HepG2 (cell line): ENCODE data around the gene MGST2. TPM values are rescaled to one million over a fixed set of nuclear protein-coding genes. Genes with fewer than 3 reads are reported as not detected.

ENCODE experiments used
- CEBPG ChIP-seq: IDR thresholded peaks from 2 replicates; pipeline ENCODE4 v1.6.1; 2016
- EED ChIP-seq: sonication (generic); formaldehyde crosslinking; IDR thresholded peaks from 2 replicates; pipeline ENCODE4 v1.5.0; 2020; ENCODE audit warnings: mild to moderate bottlenecking, missing genetic modification reagents
- ERF ChIP-seq: IDR thresholded peaks from 2 replicates; pipeline ENCODE4 v1.6.1; 2018; ENCODE audit warnings: missing biosample characterization, missing genetic modification reagents
- ETV5 ChIP-seq: IDR thresholded peaks from 2 replicates; pipeline ENCODE4 v1.6.1; 2018; ENCODE audit warnings: missing biosample characterization, missing genetic modification reagents, inconsistent platforms, borderline replicate concordance
- FOXJ3 ChIP-seq: sonication (generic); formaldehyde crosslinking; IDR thresholded peaks from 2 replicates; pipeline ENCODE4 v1.4.0; 2020; ENCODE audit warnings: missing genetic modification reagents, mild to moderate bottlenecking, borderline replicate concordance
- GATA4 ChIP-seq: sonication (generic); IDR thresholded peaks from 2 replicates; pipeline ENCODE4 v1.6.1; 2016; ENCODE audit warnings: antibody characterized with exemption, low read depth, borderline replicate concordance
- HOXA3 ChIP-seq: sonication (generic); formaldehyde crosslinking; IDR thresholded peaks from 2 replicates; pipeline ENCODE4 v1.5.0; 2020; ENCODE audit warnings: missing genetic modification reagents
- PITX1 ChIP-seq: sonication (generic); formaldehyde crosslinking; IDR thresholded peaks from 2 replicates; pipeline ENCODE4 v1.5.1; 2020; ENCODE audit warnings: mild to moderate bottlenecking, missing genetic modification reagents
- ZSCAN12 ChIP-seq: sonication (generic); formaldehyde crosslinking; IDR thresholded peaks from 2 replicates; pipeline ENCODE4 v1.9.0; 2021; ENCODE audit warnings: mild to moderate bottlenecking, missing genetic modification reagents
- polyA plus RNA-seq, 8 experiments: library from polyadenylated mRNA; depleted of rRNA in 3 of 8; stranded (reverse) in 7 of 8; unstranded in 1 of 8; fragments of >200 nt; fragmentation: Illumina TruSeq in 4 of 8; extraction: Trizol in 4 of 8; gene quantifications; 2 replicates each; pipeline versions ENCODE4 v1.2.1 to v1.2.3, GENCODE V29; 2011 to 2016; ENCODE audit warnings: low read depth in 4 of 8, missing spikeins in 1 of 8, mixed read lengths in 1 of 8; ENCODE audit not compliant: insufficient read depth in 1 of 8
- total RNA-seq, 5 experiments: library from RNA; depleted of rRNA; stranded (reverse); fragments of >200 nt; fragmentation: Illumina TruSeq; extraction: Trizol; gene quantifications; 2 replicates each; pipeline ENCODE4 v1.2.3, GENCODE V29; 2016; ENCODE audit warnings: low read depth in 1 of 5
- TF ChIP-seq, protein P1 (sequence below): sonication (generic); formaldehyde crosslinking; IDR thresholded peaks from 2 replicates; pipeline ENCODE4 v1.5.1; 2020; ENCODE audit warnings: mild to moderate bottlenecking, missing genetic modification reagents, borderline replicate concordance
- TF ChIP-seq, protein P2 (sequence below): sonication (generic); formaldehyde crosslinking; IDR thresholded peaks from 2 replicates; pipeline ENCODE4 v1.4.0; 2020; ENCODE audit warnings: mild to moderate bottlenecking, missing genetic modification reagents, borderline replicate concordance
- TF ChIP-seq, protein P3 (sequence below): IDR thresholded peaks from 2 replicates; pipeline ENCODE4 v1.6.1; 2016
- TF ChIP-seq, protein P4 (sequence below): sonication (generic); formaldehyde crosslinking; IDR thresholded peaks from 2 replicates; pipeline ENCODE4 v1.9.0; 2022; ENCODE audit warnings: low read depth, missing genetic modification reagents
- TF ChIP-seq, protein P5 (sequence below): sonication (generic); formaldehyde crosslinking; IDR thresholded peaks from 2 replicates; pipeline ENCODE4 v1.8.0; 2022; ENCODE audit warnings: missing genetic modification reagents, mild to moderate bottlenecking, moderate library complexity, borderline replicate concordance

The MGST2 gene
- total and polyA plus RNA-seq, 2 of the 13 experiments (the other 11 are each of a cell fraction or from before 2014, with no cell fraction given): 205 to 416 TPM

DNA sequence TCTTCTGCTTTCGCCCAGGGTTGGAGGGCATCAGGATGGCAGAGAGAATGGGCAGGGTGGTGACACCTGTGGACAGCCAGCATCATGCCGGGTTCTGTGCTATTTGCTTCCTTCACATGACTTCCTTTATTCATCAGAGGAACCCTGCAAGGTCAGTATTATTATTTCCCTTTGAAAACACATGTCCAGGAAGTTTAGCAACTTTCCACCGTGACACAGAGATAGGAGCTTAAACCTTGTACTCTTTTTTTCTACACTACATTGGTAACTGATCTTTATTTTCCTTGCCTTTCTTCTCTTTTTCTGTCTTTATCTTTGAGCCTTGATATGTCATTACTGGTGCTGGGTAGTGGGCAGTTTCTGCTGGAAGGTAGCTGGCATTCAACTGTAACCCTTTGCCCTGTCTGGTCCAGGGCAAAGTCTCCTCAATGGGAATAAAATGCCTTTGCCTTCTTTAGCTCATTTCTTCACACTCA, 5.0 kb upstream of the MGST2 start (continued):
- TF ChIP-seq, protein P1, sequence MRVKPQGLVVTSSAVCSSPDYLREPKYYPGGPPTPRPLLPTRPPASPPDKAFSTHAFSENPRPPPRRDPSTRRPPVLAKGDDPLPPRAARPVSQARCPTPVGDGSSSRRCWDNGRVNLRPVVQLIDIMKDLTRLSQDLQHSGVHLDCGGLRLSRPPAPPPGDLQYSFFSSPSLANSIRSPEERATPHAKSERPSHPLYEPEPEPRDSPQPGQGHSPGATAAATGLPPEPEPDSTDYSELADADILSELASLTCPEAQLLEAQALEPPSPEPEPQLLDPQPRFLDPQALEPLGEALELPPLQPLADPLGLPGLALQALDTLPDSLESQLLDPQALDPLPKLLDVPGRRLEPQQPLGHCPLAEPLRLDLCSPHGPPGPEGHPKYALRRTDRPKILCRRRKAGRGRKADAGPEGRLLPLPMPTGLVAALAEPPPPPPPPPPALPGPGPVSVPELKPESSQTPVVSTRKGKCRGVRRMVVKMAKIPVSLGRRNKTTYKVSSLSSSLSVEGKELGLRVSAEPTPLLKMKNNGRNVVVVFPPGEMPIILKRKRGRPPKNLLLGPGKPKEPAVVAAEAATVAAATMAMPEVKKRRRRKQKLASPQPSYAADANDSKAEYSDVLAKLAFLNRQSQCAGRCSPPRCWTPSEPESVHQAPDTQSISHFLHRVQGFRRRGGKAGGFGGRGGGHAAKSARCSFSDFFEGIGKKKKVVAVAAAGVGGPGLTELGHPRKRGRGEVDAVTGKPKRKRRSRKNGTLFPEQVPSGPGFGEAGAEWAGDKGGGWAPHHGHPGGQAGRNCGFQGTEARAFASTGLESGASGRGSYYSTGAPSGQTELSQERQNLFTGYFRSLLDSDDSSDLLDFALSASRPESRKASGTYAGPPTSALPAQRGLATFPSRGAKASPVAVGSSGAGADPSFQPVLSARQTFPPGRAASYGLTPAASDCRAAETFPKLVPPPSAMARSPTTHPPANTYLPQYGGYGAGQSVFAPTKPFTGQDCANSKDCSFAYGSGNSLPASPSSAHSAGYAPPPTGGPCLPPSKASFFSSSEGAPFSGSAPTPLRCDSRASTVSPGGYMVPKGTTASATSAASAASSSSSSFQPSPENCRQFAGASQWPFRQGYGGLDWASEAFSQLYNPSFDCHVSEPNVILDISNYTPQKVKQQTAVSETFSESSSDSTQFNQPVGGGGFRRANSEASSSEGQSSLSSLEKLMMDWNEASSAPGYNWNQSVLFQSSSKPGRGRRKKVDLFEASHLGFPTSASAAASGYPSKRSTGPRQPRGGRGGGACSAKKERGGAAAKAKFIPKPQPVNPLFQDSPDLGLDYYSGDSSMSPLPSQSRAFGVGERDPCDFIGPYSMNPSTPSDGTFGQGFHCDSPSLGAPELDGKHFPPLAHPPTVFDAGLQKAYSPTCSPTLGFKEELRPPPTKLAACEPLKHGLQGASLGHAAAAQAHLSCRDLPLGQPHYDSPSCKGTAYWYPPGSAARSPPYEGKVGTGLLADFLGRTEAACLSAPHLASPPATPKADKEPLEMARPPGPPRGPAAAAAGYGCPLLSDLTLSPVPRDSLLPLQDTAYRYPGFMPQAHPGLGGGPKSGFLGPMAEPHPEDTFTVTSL (CRISPR knock-in tag): peak; percentile 80; the same call in 1 of the 2 replicates
- no peak for TF ChIP-seq EED (CRISPR knock-in tag)
- peak; percentile 23; the same call in 1 of the 2 replicates for TF ChIP-seq PITX1 (CRISPR knock-in tag)
- TF ChIP-seq, protein P2, sequence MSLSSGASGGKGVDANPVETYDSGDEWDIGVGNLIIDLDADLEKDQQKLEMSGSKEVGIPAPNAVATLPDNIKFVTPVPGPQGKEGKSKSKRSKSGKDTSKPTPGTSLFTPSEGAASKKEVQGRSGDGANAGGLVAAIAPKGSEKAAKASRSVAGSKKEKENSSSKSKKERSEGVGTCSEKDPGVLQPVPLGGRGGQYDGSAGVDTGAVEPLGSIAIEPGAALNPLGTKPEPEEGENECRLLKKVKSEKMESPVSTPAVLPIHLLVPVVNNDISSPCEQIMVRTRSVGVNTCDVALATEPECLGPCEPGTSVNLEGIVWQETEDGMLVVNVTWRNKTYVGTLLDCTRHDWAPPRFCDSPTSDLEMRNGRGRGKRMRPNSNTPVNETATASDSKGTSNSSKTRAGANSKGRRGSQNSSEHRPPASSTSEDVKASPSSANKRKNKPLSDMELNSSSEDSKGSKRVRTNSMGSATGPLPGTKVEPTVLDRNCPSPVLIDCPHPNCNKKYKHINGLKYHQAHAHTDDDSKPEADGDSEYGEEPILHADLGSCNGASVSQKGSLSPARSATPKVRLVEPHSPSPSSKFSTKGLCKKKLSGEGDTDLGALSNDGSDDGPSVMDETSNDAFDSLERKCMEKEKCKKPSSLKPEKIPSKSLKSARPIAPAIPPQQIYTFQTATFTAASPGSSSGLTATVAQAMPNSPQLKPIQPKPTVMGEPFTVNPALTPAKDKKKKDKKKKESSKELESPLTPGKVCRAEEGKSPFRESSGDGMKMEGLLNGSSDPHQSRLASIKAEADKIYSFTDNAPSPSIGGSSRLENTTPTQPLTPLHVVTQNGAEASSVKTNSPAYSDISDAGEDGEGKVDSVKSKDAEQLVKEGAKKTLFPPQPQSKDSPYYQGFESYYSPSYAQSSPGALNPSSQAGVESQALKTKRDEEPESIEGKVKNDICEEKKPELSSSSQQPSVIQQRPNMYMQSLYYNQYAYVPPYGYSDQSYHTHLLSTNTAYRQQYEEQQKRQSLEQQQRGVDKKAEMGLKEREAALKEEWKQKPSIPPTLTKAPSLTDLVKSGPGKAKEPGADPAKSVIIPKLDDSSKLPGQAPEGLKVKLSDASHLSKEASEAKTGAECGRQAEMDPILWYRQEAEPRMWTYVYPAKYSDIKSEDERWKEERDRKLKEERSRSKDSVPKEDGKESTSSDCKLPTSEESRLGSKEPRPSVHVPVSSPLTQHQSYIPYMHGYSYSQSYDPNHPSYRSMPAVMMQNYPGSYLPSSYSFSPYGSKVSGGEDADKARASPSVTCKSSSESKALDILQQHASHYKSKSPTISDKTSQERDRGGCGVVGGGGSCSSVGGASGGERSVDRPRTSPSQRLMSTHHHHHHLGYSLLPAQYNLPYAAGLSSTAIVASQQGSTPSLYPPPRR: peak; percentile 30; the same call in 1 of the 2 replicates
- TF ChIP-seq ETV5 (CRISPR knock-in tag): peak; percentile 95
- TF ChIP-seq ERF: peak; percentile 51; the same call in 1 of the 2 replicates
- 0 out of 2 replicates have a peak, but pooled peaks have one; percentile 30 for TF ChIP-seq ZSCAN12 (CRISPR knock-in tag)
- TF ChIP-seq, protein P3, sequence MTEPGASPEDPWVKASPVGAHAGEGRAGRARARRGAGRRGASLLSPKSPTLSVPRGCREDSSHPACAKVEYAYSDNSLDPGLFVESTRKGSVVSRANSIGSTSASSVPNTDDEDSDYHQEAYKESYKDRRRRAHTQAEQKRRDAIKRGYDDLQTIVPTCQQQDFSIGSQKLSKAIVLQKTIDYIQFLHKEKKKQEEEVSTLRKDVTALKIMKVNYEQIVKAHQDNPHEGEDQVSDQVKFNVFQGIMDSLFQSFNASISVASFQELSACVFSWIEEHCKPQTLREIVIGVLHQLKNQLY (CRISPR knock-in tag): peak; percentile 83; the same call in 1 of the 2 replicates
- peak; percentile 62; the same call in 1 of the 2 replicates for TF ChIP-seq HOXA3 (CRISPR knock-in tag)
- TF ChIP-seq, protein P4, sequence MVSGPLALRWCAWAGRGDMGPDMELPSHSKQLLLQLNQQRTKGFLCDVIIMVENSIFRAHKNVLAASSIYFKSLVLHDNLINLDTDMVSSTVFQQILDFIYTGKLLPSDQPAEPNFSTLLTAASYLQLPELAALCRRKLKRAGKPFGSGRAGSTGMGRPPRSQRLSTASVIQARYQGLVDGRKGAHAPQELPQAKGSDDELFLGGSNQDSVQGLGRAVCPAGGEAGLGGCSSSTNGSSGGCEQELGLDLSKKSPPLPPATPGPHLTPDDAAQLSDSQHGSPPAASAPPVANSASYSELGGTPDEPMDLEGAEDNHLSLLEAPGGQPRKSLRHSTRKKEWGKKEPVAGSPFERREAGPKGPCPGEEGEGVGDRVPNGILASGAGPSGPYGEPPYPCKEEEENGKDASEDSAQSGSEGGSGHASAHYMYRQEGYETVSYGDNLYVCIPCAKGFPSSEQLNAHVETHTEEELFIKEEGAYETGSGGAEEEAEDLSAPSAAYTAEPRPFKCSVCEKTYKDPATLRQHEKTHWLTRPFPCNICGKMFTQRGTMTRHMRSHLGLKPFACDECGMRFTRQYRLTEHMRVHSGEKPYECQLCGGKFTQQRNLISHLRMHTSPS: peak; percentile 97
- peak; percentile 83 for TF ChIP-seq CEBPG (CRISPR knock-in tag)
- TF ChIP-seq, protein P5, sequence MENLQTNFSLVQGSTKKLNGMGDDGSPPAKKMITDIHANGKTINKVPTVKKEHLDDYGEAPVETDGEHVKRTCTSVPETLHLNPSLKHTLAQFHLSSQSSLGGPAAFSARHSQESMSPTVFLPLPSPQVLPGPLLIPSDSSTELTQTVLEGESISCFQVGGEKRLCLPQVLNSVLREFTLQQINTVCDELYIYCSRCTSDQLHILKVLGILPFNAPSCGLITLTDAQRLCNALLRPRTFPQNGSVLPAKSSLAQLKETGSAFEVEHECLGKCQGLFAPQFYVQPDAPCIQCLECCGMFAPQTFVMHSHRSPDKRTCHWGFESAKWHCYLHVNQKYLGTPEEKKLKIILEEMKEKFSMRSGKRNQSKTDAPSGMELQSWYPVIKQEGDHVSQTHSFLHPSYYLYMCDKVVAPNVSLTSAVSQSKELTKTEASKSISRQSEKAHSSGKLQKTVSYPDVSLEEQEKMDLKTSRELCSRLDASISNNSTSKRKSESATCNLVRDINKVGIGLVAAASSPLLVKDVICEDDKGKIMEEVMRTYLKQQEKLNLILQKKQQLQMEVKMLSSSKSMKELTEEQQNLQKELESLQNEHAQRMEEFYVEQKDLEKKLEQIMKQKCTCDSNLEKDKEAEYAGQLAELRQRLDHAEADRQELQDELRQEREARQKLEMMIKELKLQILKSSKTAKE: peak; percentile 36; the same call in 1 of the 2 replicates
- TF ChIP-seq GATA4: peak; percentile 96
- TF ChIP-seq FOXJ3 (CRISPR knock-in tag): peak; percentile 48; the same call in 1 of the 2 replicates
